Upper lobe of right lung (tissue), 1 donor: Measurements from ENCODE around the gene AKT1. TPM values are rescaled to one million over a fixed set of nuclear protein-coding genes. Genes with fewer than 3 reads are reported as not detected.

Experiments used
- ATAC-seq: fragments of 200-7000 bp; cut with Tn5 transposase; one replicate; pipeline ENCODE4 v1.9.1; 2020; ENCODE audit warnings: mild to moderate bottlenecking, moderate library complexity
- DNase-seq: peaks from one replicate; pipeline ENCODE4 v3.0.0-alpha.2; 2020
- H3K27ac ChIP-seq: fragments of 200-600 bp; one replicate; pipeline ENCODE4 v1.8.0; 2022
- H3K27me3 ChIP-seq: fragments of 200-600 bp; one replicate; pipeline ENCODE4 v1.8.0; 2022; ENCODE audit warnings: mild to moderate bottlenecking
- H3K36me3 ChIP-seq: fragments of 200-600 bp; one replicate; pipeline ENCODE4 v1.8.0; 2022
- H3K4me1 ChIP-seq: fragments of 200-600 bp; one replicate; pipeline ENCODE4 v1.8.0; 2022
- H3K4me3 ChIP-seq: fragments of 200-600 bp; one replicate; pipeline ENCODE4 v1.8.0; 2022; ENCODE audit warnings: mild to moderate bottlenecking
- H3K9me3 ChIP-seq: fragments of 200-600 bp; one replicate; pipeline ENCODE4 v1.8.0; 2022
- intact Hi-C: fragments of 100-400 bp; cut with DNase I; formaldehyde crosslinking; loops from one replicate; pipeline ENCODE4 v1.11.0; 2022
- total RNA-seq: library from RNA; stranded (reverse); fragmentation: NEBNext Ultra II Directional; extraction: Animal tissue kit (Norgen Biotek cat#: 25700); gene quantifications from one replicate; pipeline ENCODE4 v1.2.1, GENCODE V29; 2021
- TF ChIP-seq, protein P1 (sequence below): fragments of 200-600 bp; IDR thresholded peaks from one replicate; pipeline ENCODE4 v1.8.0; 2022; ENCODE audit warnings: antibody characterized with exemption
- donor health status: DM: no; HTN: yes; CAD: no; lungs with severe emphysema.

Gene AKT1
- total RNA-seq, 1 donor from 2014 or later, result 174 TPM

DNA sequence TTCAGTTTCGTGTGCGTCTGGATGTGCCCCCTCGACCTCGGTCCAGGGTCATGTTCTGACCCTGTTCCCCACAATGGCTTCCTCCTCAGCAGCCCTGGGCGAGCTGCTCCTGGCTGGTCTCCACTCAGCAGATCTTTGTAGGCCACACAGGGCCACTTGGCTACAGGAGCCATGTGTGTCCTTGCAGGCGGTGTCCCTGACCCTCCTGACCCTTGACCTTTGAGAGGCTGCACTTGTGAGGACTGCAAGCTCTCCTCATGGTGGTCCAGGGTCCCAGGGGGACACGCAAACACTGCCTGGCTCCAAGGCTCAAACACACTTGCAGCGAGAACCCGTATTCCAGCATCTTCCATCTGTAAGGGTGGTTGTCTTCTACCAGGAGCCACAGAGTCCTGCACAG is 50.1 kb downstream of the AKT1 start:
- DNase-seq (no peak), ATAC-seq (no peak)
- H3K27me3 ChIP-seq, result no peaks in the 10 kb centered on the region
- intact Hi-C loops, result no loop called here
- no peak overlapping the region for H3K4me3 ChIP-seq
- peaks cover 10% of the 10 kb centered on the region for H3K4me1 ChIP-seq
- no peaks in the 10 kb centered on the region for H3K9me3 ChIP-seq
- no peaks in the 10 kb centered on the region for H3K36me3 ChIP-seq
- H3K27ac ChIP-seq, result no peak overlapping the region
- TF ChIP-seq, protein P1, sequence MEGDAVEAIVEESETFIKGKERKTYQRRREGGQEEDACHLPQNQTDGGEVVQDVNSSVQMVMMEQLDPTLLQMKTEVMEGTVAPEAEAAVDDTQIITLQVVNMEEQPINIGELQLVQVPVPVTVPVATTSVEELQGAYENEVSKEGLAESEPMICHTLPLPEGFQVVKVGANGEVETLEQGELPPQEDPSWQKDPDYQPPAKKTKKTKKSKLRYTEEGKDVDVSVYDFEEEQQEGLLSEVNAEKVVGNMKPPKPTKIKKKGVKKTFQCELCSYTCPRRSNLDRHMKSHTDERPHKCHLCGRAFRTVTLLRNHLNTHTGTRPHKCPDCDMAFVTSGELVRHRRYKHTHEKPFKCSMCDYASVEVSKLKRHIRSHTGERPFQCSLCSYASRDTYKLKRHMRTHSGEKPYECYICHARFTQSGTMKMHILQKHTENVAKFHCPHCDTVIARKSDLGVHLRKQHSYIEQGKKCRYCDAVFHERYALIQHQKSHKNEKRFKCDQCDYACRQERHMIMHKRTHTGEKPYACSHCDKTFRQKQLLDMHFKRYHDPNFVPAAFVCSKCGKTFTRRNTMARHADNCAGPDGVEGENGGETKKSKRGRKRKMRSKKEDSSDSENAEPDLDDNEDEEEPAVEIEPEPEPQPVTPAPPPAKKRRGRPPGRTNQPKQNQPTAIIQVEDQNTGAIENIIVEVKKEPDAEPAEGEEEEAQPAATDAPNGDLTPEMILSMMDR, result no peak

DNA sequence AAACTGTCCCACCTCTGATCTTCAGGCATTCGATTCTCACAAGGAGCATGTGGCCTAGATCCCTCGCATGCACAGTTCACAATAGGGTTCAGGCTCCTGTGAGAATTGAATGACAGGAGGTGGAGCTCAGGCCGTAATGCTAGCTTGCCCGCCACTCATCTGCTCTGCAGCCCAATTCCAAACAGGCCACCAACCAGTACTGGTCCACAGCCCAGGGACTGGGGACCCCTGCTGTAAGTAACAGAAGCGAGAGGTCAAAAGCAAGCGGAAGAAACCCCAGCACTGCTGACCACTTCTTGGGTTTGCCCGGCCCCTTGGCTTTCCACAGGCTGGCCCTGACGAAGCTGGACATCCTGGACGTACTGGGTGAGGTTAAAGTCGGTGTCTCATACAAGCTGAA is 51.1 kb downstream of the AKT1 start:
- DNase-seq (no peak), ATAC-seq (no peak)
- H3K27me3 ChIP-seq, result no peaks in the 10 kb centered on the region
- H3K27ac ChIP-seq, result no peak overlapping the region
- TF ChIP-seq, protein P1, result no peak
- intact Hi-C loops, result no loop called here
- H3K36me3 ChIP-seq, result no peaks in the 10 kb centered on the region
- H3K9me3 ChIP-seq, result no peaks in the 10 kb centered on the region
- no peak overlapping the region for H3K4me3 ChIP-seq
- H3K4me1 ChIP-seq, result peaks cover 10% of the 10 kb centered on the region

DNA sequence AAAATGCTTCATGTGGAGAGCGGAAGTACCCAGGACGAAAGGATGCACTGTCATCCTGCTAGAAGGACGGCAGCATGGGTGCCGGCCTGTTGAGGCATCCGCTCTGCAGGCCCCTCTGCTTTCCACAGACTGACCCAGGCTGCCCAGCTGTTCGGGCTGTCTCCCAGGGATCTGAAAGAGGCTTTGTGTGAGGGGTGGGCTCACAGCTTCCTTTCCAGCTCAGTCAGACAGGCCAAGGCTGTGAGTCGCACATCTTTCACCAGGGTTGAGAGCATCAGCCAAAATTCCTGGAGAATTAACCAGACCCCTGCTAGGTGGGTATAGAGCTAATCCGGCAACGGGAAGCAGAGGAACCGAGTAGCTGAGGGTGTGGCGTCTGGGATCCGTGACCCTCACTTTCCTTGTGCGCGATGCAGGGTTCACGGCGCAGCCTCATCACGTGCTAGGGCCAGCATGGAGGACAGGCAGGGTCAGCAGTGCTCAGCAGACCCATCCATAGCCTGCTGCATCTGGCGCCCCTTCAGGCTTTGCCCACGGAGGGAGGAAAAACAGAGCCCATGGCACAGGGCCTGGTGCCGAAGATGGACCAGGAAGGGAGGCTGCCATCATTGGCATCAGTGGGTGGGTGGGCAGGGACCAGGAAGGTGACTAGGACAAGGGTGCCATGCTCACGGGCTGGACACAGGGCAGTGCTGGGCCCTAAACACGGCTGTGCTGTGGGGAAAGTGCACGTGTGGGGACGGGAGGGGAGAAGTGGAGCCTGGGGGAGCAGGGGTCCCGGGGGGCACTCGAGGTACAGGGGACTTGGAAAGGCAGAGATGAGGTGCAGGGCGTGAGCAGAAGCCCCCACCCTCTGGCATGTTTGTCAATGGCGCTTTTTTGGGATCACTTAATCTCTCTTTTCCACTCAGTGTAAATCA is 51.8 kb downstream of the AKT1 start:
- TF ChIP-seq, protein P1, result no peak
- Histone ChIP-seq H3K9me3 (no peaks in the 10 kb centered on the region), H3K4me1 (peaks cover 6% of the 10 kb centered on the region), H3K27me3 (no peaks in the 10 kb centered on the region), H3K36me3 (no peaks in the 10 kb centered on the region), H3K4me3 (no peak overlapping the region), H3K27ac (no peak overlapping the region)
- ATAC-seq (no peak), DNase-seq (no peak)
- intact Hi-C loops, result no loop called here

DNA sequence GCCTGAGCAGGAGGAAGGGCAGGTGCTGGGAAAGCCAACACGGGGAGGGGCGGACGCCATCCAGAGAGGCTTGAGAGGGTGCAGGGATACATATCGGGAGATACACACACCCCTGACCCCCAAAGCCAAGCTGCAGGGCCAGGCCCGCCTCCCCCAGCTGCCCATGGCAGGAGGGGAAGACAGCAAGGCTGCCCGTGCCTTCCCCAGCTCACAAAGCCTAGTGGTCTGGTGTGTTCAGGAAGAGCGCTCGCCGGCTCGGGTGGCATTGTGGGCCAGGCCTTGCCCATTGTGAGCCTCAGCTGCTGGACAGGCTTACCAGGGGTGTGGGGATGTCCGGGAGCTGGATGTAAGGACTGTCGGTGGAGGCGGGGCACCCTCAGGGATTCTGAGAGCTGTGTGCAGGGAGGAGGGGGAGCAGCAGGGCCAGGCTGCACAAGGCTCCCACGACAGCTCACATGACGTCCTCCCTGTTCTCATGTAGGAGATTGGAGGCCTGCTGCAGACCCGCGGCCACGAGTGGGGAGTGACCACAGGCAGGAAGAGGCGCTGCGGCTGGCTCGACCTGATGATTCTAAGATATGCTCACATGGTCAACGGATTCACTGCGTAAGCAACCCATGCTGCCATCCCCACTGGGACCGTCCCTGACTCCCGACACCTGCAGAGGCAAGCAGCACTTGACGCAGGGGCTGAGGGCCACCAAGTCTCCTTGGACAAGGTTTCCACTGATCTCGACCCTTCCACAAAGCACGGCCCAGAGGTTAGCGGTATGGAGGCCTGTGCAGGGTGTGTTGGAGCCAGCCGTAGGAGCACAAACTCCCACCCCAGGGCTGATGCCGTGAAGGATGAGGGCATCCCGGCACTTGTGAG is 52.7 kb downstream of the AKT1 start:
- H3K36me3 ChIP-seq, result no peaks in the 10 kb centered on the region
- H3K27ac ChIP-seq, result no peak overlapping the region
- no peak for DNase-seq
- TF ChIP-seq, protein P1, result no peak
- peaks cover 6% of the 10 kb centered on the region for H3K4me1 ChIP-seq
- ATAC-seq, result no peak
- H3K9me3 ChIP-seq, result no peaks in the 10 kb centered on the region
- intact Hi-C loops, result no loop called here
- H3K27me3 ChIP-seq, result no peaks in the 10 kb centered on the region
- no peak overlapping the region for H3K4me3 ChIP-seq

DNA sequence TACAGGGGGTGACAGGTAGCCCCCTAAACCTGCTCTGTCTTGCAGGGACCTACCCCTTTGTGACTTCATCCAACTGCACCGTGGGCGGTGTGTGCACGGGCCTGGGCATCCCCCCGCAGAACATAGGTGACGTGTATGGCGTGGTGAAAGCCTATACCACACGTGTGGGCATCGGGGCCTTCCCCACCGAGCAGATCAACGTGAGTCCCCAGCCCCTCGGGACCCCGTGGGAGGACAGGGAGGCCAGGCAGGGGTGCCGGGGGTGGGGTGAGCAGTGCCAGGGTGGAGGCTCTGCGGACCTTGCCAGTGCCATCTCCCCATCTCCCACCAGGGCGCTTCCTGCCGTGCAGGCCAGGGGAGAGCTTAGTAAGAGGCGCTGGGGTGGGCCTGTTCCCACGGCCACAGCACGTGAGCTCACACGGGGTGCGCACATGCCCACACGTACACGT is 53.7 kb downstream of the AKT1 start:
- TF ChIP-seq, protein P1, result no peak
- Histone ChIP-seq H3K4me3 (no peak overlapping the region), H3K9me3 (no peaks in the 10 kb centered on the region), H3K27ac (no peak overlapping the region), H3K36me3 (no peaks in the 10 kb centered on the region), H3K27me3 (no peaks in the 10 kb centered on the region), H3K4me1 (peaks cover 11% of the 10 kb centered on the region)
- intact Hi-C loops, result no loop called here
- DNase-seq (no peak), ATAC-seq (no peak)
